ENCODE data around the gene TEKTIP1. TPM values are rescaled to one million over a fixed set of nuclear protein-coding genes. Genes with fewer than 3 reads are reported as not detected.
A peak's percentile ranks its signal among the peaks of the same experiment; 100 is the strongest.

TEKTIP1 gene
- total and polyA plus RNA-seq, 7 donors: 1.4 to 1.5 TPM; not detected in 5

DNA sequence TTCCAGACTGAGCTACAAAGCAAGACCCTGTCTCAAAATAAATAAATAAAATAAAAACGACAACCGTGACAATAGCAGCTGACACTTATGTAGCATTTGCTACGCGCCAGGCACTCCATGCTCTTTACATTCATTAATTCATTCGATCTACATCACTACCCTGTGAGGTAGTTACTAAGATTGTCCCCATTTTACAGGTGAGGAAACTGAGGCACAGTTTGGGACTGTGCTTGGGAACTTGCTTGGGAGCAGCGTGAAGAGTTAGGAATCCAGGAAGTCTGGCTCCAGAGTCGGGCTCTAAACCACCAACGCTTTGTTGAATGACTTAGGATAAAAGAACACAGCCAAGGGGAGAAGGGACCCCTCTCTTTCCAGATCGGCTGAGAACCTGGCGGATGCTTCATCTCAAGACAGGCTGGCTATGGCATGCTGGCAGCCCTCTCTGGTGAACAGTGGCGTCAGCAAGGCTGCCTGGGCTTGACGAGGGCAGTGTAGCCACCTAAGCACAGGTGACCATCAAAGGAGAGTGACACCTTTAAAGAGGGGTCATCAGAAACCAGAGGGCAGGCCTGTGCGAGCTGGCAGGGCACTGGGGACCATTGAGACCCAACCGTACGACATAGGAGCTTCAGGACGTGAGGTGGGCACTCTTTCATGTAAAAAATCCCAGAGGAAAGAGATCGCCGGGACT is 39.1 kb upstream of the TEKTIP1 start:
- Histone ChIP-seq H3K27me3 (no peaks in the 10 kb centered on the region), H3K4me1 (peaks cover 0 to 18% (median 11%) of the 10 kb centered on the region in 4 donors), H3K27ac (peak overlapping the region; percentile 85 to 90 (median 86)), H3K9me3 (no peaks in the 10 kb centered on the region), H3K36me3 (peaks cover 7 to 26% (median 19%) of the 10 kb centered on the region in 4 donors), H3K4me3 (peak overlapping the region; percentile 82 to 95 (median 90))
- intact Hi-C loops (cut with DNase I): no loop called here
- DNase-seq: no peak
- TF ChIP-seq, protein P1, sequence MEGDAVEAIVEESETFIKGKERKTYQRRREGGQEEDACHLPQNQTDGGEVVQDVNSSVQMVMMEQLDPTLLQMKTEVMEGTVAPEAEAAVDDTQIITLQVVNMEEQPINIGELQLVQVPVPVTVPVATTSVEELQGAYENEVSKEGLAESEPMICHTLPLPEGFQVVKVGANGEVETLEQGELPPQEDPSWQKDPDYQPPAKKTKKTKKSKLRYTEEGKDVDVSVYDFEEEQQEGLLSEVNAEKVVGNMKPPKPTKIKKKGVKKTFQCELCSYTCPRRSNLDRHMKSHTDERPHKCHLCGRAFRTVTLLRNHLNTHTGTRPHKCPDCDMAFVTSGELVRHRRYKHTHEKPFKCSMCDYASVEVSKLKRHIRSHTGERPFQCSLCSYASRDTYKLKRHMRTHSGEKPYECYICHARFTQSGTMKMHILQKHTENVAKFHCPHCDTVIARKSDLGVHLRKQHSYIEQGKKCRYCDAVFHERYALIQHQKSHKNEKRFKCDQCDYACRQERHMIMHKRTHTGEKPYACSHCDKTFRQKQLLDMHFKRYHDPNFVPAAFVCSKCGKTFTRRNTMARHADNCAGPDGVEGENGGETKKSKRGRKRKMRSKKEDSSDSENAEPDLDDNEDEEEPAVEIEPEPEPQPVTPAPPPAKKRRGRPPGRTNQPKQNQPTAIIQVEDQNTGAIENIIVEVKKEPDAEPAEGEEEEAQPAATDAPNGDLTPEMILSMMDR (IDR thresholded peaks at IDR 0.05): no peak
- TF ChIP-seq POLR2AphosphoS5 (IDR thresholded peaks at IDR 0.05) (no peak), EP300 (IDR thresholded peaks at IDR 0.05) (no peak), POLR2A (IDR thresholded peaks at IDR 0.05) (no peak)
- 20 to 24% methylated on average over 18 of the region's 18 CpGs for WGBS, 2 donors

- peak; percentile 97 for DNase-seq
- whole genome bisulfite sequencing, 2 donors: 0 to 1% methylated on average over 52 of the region's 52 CpGs
- peaks cover 0 to 23% (median 15%) of the 10 kb centered on the region in 4 donors for H3K4me1 ChIP-seq
- H3K9me3 ChIP-seq: no peaks in the 10 kb centered on the region
- no peaks in the 10 kb centered on the region for H3K27me3 ChIP-seq
- intact Hi-C loops (cut with DNase I): no loop called here
- H3K27ac ChIP-seq: peak within 1 kb of the TSS; percentile 85 to 90 (median 86)
- peak within 1 kb of the TSS; percentile 82 to 95 (median 90) for H3K4me3 ChIP-seq
- TF ChIP-seq POLR2AphosphoS5 (IDR thresholded peaks at IDR 0.05): peak; percentile 42 to 78 (median 68)
- no peak for TF ChIP-seq POLR2A (IDR thresholded peaks at IDR 0.05)
- H3K36me3 ChIP-seq: peaks cover 7 to 20% (median 13%) of the 10 kb centered on the region in 4 donors
These were observed 38.4 kb upstream of the TEKTIP1 start, which contains the start of gene DOHH for GRCh38 chr19:3500429-3501101. Gene DOHH, minus strand, starts transcription at chr19:3500674. Its CDS starts 3,860 bp downstream, at chr19:3496814.

DNA sequence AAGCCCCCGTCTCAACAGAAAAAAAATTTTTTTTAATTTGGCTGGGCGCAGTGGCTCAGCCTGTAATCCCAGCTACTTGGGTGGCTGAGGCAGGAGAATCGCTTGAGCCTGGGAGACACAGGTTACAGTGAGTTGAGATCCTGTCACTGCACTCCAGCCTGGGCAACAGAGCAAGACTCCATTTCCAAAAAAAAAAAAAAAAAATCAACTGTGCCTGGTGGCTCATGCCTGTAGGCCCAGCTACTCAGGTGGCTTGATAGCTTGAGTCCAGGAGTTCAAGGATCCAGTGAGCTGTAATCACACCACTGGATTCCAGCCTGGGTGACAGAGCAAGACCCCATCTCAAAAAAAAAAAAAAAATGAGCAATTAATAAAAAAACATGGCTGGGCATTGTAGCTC is 37.2 kb upstream of the TEKTIP1 start:
- 91 to 93% methylated on average over 3 of the region's 3 CpGs for WGBS, 2 donors
- intact Hi-C loops (cut with DNase I): no loop called here
- Histone ChIP-seq H3K4me3 (no peak overlapping the region), H3K27ac (no peak overlapping the region), H3K27me3 (no peaks in the 10 kb centered on the region), H3K9me3 (no peaks in the 10 kb centered on the region), H3K4me1 (peaks cover 0 to 23% (median 18%) of the 10 kb centered on the region in 4 donors), H3K36me3 (peaks cover 0 to 7% (median 2%) of the 10 kb centered on the region in 4 donors)
- TF ChIP-seq, protein P1 (IDR thresholded peaks at IDR 0.05): no peak
- no peak for DNase-seq

DNA sequence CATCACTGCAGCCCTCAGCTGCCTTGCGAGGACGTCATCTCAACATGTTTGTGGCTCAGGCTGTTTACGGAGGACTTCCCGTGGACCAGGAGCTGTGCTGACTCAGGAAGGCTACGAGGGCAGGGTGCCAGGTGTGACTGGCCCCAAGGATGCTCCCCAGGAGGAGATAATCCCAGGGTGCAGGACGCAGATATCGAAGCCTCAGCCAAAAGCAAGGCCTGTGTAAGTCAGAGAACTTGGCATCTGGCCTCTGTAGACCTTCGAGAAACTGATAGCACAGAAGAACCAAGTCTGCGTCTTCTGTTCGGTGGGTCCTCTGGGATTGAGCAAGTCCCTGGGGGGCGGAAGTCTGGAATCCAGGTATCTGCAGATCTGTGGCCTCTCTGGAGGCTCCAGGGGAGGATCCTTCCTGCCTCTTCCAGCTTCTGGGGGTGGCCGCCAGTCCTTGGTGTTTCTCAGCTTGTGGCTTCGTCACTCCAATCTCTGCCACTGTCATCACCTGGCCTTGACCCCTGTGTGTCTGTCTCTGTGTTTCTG is 35.9 kb upstream of the TEKTIP1 start:
- Histone ChIP-seq H3K4me1 (peaks cover 0 to 36% (median 31%) of the 10 kb centered on the region in 4 donors), H3K9me3 (no peaks in the 10 kb centered on the region), H3K27ac (no peak overlapping the region), H3K4me3 (no peak overlapping the region), H3K36me3 (no peaks in the 10 kb centered on the region), H3K27me3 (no peaks in the 10 kb centered on the region)
- 86 to 87% methylated on average over 13 of the region's 13 CpGs for WGBS, 2 donors
- no peak for TF ChIP-seq POLR2A (IDR thresholded peaks at IDR 0.05)
- TF ChIP-seq EP300 (IDR thresholded peaks at IDR 0.05): no peak
- no peak for TF ChIP-seq POLR2AphosphoS5 (IDR thresholded peaks at IDR 0.05)
- TF ChIP-seq, protein P1 (IDR thresholded peaks at IDR 0.05): no peak
- DNase-seq: no peak
- intact Hi-C loops (cut with DNase I): no loop called here

DNA sequence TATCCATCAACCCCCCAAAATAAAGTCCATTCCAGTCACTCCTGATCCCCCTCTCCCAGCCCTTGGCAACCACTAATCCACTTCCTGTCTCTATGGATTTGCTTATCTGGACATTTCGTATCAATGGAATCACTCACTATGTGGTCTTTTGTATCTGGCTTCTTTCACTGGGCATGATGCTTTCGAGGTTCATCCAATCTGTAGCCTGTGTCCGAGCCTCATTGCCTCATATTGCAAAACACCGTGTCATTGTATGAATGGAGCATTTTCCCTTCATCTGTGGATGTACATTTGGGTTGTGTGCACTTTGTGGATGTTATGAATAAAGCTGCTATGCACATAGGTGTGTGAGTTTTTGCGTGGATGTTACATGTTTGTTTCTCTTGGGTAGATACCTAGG is 34.2 kb upstream of the TEKTIP1 start:
- intact Hi-C loops (cut with DNase I): no loop called here
- TF ChIP-seq POLR2A (IDR thresholded peaks at IDR 0.05): no peak
- no peak for TF ChIP-seq EP300 (IDR thresholded peaks at IDR 0.05)
- TF ChIP-seq POLR2AphosphoS5 (IDR thresholded peaks at IDR 0.05): no peak
- TF ChIP-seq, protein P1 (IDR thresholded peaks at IDR 0.05): no peak
- Histone ChIP-seq H3K4me1 (peaks cover 0 to 40% (median 34%) of the 10 kb centered on the region in 4 donors), H3K9me3 (no peaks in the 10 kb centered on the region), H3K27me3 (no peaks in the 10 kb centered on the region), H3K27ac (no peak overlapping the region), H3K36me3 (no peaks in the 10 kb centered on the region), H3K4me3 (no peak overlapping the region)
- DNase-seq: no peak
- WGBS, 2 donors: 87 to 90% methylated on average over 5 of the region's 5 CpGs
